OCI-LY3 (cell line): ENCODE results near the gene UBE2K.

Experiments
- EZH2phosphoT487 ChIP-seq: fragments of 200-600 bp; shearing (Covaris generic); IDR thresholded peaks from 2 replicates; pipeline ENCODE4 v1.6.1; 2018; ENCODE audit warnings: antibody characterized with exemption, mixed run types, low read depth
- TF ChIP-seq, protein P1 (sequence below): fragments of 200-600, 300-600 bp; sonication (generic); IDR thresholded peaks from 2 replicates; pipeline ENCODE4 v1.5.1; 2014; ENCODE audit warnings: antibody characterized with exemption, low read length, low read depth

DNA sequence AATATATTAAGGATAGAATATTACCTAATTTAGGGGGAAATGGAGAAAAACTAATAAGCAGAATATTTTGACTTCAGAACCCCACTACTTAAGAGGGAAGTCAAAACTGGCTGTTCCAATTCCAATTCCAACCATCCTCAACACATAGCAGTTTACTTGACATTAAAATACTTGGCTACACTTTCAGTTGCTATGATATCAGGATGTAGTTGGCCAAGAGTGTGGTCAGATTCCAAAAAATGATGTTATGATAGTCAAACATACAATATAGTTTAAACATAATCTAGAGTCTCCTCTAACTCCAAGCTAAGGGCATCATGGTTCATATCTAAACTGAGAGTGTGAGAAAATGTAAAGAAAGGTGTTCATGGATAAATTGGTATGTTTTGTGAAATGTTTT is 42.7 kb upstream of the UBE2K start:
- TF ChIP-seq, protein P1, sequence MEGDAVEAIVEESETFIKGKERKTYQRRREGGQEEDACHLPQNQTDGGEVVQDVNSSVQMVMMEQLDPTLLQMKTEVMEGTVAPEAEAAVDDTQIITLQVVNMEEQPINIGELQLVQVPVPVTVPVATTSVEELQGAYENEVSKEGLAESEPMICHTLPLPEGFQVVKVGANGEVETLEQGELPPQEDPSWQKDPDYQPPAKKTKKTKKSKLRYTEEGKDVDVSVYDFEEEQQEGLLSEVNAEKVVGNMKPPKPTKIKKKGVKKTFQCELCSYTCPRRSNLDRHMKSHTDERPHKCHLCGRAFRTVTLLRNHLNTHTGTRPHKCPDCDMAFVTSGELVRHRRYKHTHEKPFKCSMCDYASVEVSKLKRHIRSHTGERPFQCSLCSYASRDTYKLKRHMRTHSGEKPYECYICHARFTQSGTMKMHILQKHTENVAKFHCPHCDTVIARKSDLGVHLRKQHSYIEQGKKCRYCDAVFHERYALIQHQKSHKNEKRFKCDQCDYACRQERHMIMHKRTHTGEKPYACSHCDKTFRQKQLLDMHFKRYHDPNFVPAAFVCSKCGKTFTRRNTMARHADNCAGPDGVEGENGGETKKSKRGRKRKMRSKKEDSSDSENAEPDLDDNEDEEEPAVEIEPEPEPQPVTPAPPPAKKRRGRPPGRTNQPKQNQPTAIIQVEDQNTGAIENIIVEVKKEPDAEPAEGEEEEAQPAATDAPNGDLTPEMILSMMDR: no peak
- no peak for TF ChIP-seq EZH2phosphoT487
